Measurements from ENCODE around the gene PCBP3.

Gene PCBP3

GRCh38 chr21:45975020-45975666 is 331.6 kb downstream of the PCBP3 start:
- DNase-seq: no peak

GRCh38 chr21:45975667-45976409 is 332.3 kb downstream of the PCBP3 start:
- peak in 1 of 2 donors; percentile 14 for DNase-seq

- DNase-seq: no peak
Measured at GRCh38 chr21:45976701-45977311, 333.3 kb downstream of the PCBP3 start.

- DNase-seq: no peak
Measured at GRCh38 chr21:45977396-45977795, 333.9 kb downstream of the PCBP3 start.

GRCh38 chr21:45979141-45979631 is 335.7 kb downstream of the PCBP3 start:
- DNase-seq: no peak

GRCh38 chr21:45979651-45980050 is 336.1 kb downstream of the PCBP3 start:
- no peak for DNase-seq

GRCh38 chr21:45980271-45980670 is 336.7 kb downstream of the PCBP3 start:
- DNase-seq: no peak

GRCh38 chr21:45980697-45981096 is 337.2 kb downstream of the PCBP3 start:
- no peak for DNase-seq

GRCh38 chr21:45981151-45982091 is 337.9 kb downstream of the PCBP3 start, which contains the start of gene COL6A1:
TSS of gene COL6A1 (plus strand) at chr21:45981770. CDS start at chr21:45981851, 81 bp downstream.
- DNase-seq: peak; percentile 57 to 62

GRCh38 chr21:45982092-45982757 is 338.7 kb downstream of the PCBP3 start:
- no peak for DNase-seq

- no peak for DNase-seq
Measured at GRCh38 chr21:45982758-45983648, 339.5 kb downstream of the PCBP3 start.

GRCh38 chr21:45983649-45983965 is 340.1 kb downstream of the PCBP3 start:
- no peak for DNase-seq

- DNase-seq: no peak
Measured at GRCh38 chr21:45983981-45984551, 340.5 kb downstream of the PCBP3 start.

GRCh38 chr21:45984584-45985095 is 341.1 kb downstream of the PCBP3 start:
- DNase-seq: no peak

- no peak for DNase-seq
Measured at GRCh38 chr21:45985471-45986315, 342.2 kb downstream of the PCBP3 start.

GRCh38 chr21:45986316-45987051 is 343.0 kb downstream of the PCBP3 start:
- DNase-seq: no peak

GRCh38 chr21:45987121-45987711 is 343.7 kb downstream of the PCBP3 start:
- no peak for DNase-seq

Measured in CD4-positive, alpha-beta T cell treated with Interleukin-1 beta for 1 hour (primary cell).